GM19467 (cell line): ENCODE measurements around the gene PCDHGB7.
"Not testable (repeated sequence)": the region's sequence is repeated elsewhere in the genome, so short reads cannot be mapped to it uniquely, and the experiment has no call there.

Experiments
- ATAC-seq: cut with Tn5 transposase; IDR thresholded peaks from one replicate; pipeline ENCODE4 v1.9.1; 2021; ENCODE audit warnings: mild to moderate bottlenecking, moderate library complexity; ENCODE audit not compliant: unreplicated experiment

Gene PCDHGB7

DNA sequence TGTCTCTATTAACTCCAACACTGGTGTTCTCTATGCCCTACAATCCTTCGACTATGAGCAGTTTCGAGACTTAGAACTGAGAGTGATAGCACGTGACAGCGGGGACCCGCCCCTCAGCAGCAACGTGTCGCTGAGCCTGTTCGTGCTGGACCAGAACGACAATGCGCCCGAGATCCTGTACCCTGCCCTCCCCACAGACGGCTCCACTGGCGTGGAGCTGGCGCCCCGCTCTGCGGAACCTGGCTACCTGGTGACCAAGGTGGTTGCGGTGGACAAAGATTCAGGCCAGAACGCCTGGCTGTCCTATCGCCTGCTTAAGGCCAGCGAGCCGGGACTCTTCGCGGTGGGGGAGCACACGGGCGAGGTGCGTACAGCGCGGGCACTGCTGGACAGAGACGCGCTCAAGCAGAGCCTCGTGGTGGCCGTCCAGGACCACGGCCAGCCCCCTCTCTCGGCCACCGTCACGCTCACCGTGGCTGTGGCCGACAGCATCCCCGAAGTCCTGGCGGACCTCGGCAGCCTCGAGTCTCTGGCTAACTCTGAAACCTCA is 5.3 kb downstream of the PCDHGB7 start:
- no peak for ATAC-seq

DNA sequence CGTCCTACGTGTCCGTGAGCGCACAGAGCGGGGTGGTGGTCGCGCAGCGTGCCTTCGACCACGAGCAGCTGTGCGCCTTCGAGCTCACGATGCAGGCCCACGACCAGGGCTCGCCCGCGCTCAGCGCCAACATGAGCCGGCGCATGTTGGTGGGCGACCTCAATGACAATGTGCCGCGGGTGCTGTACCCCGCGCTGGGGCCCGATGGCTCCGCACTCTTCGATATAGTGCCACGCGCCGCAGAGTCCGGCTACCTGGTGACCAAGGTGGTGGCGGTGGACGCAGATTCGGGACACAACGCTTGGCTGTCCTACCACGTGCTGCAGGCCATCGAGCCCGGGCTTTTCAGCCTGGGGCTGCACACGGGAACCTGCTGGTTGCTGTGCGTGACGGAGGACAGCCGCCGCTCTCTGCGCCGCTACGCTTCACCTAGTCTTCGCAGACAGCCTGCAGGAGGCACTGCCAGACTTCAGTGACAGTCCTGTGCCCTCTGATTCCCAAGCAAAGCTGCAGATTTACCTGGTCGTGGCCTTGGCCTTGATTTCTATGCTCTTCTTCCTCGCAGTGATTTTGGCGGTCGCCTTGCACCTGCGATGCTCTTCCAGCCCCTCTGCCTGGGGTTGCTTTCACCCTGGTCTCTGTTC is 10.4 kb downstream of the PCDHGB7 start:
- no peak for ATAC-seq

DNA sequence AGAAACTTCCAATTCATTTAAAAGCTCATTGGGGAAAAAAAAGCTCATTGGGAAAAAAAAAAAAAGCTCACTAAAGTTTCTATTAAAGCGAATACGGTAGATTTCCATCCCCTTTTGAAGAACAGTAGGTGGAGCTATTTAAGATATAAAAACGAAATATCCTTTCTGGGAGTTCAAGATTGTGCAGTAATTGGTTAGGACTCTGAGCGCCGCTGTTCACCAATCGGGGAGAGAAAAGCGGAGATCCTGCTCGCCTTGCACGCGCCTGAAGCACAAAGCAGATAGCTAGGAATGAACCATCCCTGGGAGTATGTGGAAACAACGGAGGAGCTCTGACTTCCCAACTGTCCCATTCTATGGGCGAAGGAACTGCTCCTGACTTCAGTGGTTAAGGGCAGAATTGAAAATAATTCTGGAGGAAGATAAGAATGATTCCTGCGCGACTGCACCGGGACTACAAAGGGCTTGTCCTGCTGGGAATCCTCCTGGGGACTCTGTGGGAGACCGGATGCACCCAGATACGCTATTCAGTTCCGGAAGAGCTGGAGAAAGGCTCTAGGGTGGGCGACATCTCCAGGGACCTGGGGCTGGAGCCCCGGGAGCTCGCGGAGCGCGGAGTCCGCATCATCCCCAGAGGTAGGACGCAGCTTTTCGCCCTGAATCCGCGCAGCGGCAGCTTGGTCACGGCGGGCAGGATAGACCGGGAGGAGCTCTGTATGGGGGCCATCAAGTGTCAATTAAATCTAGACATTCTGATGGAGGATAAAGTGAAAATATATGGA is 13.0 kb downstream of the PCDHGB7 start, which contains the start of gene PCDHGA12:
PCDHGA12 (plus strand) TSS at position 176 of the 782 bp plus-strand sequence; CDS start at position 429, 253 bp downstream.
- peak; percentile 90 for ATAC-seq

DNA sequence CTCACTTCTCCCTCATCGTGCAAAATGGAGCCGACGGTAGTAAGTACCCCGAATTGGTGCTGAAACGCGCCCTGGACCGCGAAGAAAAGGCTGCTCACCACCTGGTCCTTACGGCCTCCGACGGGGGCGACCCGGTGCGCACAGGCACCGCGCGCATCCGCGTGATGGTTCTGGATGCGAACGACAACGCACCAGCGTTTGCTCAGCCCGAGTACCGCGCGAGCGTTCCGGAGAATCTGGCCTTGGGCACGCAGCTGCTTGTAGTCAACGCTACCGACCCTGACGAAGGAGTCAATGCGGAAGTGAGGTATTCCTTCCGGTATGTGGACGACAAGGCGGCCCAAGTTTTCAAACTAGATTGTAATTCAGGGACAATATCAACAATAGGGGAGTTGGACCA is 13.8 kb downstream of the PCDHGB7 start:
- ATAC-seq = no peak

DNA sequence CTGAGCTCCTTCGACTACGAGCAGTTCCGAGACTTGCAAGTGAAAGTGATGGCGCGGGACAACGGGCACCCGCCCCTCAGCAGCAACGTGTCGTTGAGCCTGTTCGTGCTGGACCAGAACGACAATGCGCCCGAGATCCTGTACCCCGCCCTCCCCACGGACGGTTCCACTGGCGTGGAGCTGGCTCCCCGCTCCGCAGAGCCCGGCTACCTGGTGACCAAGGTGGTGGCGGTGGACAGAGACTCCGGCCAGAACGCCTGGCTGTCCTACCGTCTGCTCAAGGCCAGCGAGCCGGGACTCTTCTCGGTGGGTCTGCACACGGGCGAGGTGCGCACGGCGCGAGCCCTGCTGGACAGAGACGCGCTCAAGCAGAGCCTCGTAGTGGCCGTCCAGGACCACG is 14.8 kb downstream of the PCDHGB7 start:
- ATAC-seq = not testable (repeated sequence)

DNA sequence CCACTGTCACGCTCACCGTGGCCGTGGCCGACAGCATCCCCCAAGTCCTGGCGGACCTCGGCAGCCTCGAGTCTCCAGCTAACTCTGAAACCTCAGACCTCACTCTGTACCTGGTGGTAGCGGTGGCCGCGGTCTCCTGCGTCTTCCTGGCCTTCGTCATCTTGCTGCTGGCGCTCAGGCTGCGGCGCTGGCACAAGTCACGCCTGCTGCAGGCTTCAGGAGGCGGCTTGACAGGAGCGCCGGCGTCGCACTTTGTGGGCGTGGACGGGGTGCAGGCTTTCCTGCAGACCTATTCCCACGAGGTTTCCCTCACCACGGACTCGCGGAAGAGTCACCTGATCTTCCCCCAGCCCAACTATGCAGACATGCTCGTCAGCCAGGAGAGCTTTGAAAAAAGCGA is 15.2 kb downstream of the PCDHGB7 start:
- ATAC-seq = not testable (repeated sequence)

DNA sequence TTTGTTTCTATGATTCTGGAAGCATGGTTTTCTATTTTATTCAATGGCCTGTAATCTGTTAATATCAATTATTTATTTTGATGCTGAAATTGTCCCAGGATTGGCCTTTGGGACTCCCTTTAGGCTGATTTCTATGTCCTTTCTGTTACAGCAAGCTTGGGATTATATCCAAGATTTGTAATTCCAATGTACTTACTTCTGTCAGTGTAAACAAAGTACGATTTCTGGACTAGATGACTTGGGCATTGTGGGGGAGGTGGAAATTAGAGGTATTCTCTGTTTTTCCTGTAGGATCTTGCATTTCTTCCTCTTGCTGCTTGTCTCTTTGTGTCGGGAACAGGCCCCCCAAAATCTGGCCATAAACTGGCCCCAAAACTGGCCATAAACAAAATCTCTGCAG is 16.5 kb downstream of the PCDHGB7 start:
- no peak for ATAC-seq

DNA sequence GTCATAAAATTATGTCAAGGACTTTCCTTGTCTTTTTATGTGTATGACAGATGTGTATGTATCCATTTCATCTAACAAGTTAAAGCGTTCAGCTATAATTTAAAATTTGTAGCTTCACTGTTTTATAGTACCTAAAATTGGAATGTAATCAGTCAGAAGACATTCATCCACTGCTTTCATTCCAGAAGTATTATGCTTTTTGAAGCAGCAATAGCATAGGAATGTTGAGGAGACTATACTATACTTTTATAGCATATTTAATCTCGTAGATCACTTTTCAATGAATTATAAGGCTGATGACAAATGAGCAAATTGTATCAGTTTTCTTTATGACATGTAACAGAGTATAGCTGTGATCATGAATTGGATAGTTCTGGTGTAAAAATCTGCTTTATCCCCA is 19.7 kb downstream of the PCDHGB7 start:
- ATAC-seq = no peak

DNA sequence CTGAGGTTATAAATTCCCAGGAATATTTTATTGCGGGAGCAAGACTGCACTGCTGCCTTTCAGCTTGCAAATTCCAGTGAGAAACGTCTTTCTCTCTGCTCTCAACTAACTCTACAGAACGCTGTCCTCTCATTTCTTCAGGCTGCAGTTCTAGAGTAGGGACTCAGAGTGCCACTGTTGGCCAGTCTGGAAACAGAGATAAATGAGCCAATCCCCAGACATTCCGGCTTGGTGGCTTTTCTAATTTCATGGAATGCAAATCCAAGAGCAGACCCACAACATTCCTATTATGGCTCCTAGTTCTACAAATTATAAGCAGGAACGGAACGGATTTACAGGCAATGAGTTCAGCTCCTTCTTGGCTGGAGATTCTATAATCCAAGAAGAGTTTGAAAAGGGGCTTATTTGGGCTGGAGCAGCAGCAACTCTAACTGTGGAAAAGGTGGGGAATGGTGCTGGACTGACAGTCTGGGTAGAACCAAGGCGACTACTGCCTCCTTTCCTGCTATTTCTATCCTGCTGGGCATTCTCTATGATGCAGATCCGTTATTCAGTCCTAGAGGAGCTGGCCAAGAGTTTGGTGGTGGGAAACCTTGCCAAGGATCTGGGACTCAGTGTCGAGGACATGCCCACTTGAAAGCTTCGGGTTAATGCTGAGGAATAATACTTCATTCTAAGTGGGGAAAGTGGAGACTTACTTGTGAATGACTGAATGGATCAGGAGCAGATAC is 22.1 kb downstream of the PCDHGB7 start:
- no peak for ATAC-seq

DNA sequence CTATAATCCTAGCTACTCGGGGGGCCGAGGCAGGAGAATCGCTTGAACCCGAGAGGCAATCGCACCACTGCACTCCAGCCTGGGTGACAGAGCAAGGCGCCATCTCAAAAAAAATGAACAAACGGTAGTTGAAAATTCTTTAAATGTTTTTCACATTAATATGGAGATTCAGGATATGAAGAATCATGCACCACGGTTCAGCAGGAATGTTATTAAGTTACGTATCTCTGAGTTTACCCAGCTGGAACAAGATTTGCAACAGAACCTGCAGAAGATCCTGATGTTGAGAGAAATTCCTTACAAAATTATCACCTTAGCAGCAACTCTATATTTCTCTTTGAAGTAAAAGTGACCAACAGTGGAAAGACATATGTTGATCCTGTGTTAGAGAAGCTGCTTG is 22.9 kb downstream of the PCDHGB7 start:
- ATAC-seq = no peak

DNA sequence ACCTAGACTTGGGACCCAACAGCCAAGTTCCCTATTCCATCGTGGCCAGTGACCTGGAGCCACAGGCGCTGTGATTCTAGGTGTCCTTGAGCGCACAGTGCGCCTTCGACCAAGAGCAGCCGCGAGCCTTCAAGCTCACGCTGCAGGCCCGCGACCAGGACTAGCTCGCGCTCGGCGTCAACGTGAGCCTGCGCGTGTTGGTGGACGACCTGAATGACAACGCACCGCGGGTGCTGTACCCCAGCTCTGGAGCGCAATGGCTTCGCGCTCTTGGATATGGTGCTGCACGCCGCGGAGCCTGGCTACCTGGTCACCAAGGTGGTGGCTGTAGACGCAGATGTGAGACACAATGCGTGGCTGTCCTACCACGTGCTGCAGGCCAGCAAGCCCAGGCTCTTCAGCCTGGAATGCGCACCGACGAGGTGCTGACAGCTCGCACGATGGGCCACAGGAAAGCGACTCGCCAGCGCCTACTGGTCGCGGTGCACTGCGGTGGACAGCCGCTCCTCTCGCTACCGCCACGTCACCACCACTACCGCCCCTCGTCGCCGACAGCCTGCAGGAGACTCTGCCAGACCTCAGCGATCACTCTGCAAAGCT is 24.2 kb downstream of the PCDHGB7 start:
- no peak for ATAC-seq

DNA sequence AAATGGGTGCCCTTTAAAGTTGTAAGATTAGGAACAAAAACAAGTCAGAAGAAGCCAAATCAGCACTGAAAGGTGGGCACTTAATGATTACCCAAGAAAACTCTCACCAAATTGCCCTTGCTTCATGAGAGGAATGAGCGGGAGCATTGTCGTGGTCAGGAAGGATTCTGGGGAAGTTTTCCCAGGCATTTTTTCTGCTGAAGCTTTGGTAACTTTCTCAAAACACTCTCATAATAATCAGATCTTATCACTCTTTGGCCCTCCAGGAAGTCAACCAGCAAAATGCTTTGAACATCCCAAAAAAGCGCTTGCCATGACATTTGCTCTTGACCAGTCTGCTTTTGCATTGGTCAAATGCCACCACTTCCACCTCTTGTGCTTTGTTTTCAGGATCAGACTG is 47.9 kb downstream of the PCDHGB7 start:
- no peak for ATAC-seq
